ENCODE measurements around the gene MEGF9.

MEGF9 gene

GRCh38 chr9:120583958-120584369, 130.3 kb downstream of the MEGF9 start:
- no peaks in the 10 kb centered on the region for H3F3A ChIP-seq (ENCODE audit: insufficient read depth, low read length)
- H3K27ac ChIP-seq (ENCODE audit: low read depth, low read length, poor library complexity, severe bottlenecking): peak overlapping the region; percentile 85
- H4K20me1 ChIP-seq (ENCODE audit: insufficient read depth, low read length): no peaks in the 10 kb centered on the region
- no peaks in the 10 kb centered on the region for H3K9me2 ChIP-seq (ENCODE audit: low read depth, low read length)
- H3K79me2 ChIP-seq (ENCODE audit: insufficient read depth, low read length): peaks cover 15% of the 10 kb centered on the region
- H3K4me2 ChIP-seq (ENCODE audit: low read length): peak overlapping the region; percentile 32
- no peak overlapping the region for H3K4me3 ChIP-seq (ENCODE audit: low read depth, low read length, poor library complexity, severe bottlenecking)
- no peaks in the 10 kb centered on the region for H3K27me3 ChIP-seq (ENCODE audit: insufficient read depth, low read length)
- H3K9me3 ChIP-seq (ENCODE audit: low read length): no peaks in the 10 kb centered on the region
- no peak overlapping the region; the same call in 1 of the 2 replicates for H3K9ac ChIP-seq (ENCODE audit: low read length)
- H3K4me1 ChIP-seq (ENCODE audit: insufficient read depth, low read length, severe bottlenecking): peaks cover 45% of the 10 kb centered on the region
- H3K36me3 ChIP-seq (ENCODE audit: insufficient read depth, low read length): no peaks in the 10 kb centered on the region
- H2AFZ ChIP-seq (ENCODE audit: low read length): no peak overlapping the region
- TF ChIP-seq CTCF (IDR thresholded peaks at IDR 0.05; ENCODE audit: low read length) (no peak), EZH2 (IDR thresholded peaks at IDR 0.05; ENCODE audit: borderline replicate concordance, low read length) (no peak)

GRCh38 chr9:120580051-120580896, 134.0 kb downstream of the MEGF9 start, which contains the start of gene CDK5RAP2:
CDK5RAP2 (minus strand) TSS chr9:120580167; CDS start chr9:120579978, 189 bp downstream.
- no peaks in the 10 kb centered on the region for H3F3A ChIP-seq (ENCODE audit: insufficient read depth, low read length)
- peak within 1 kb of the TSS; percentile 53 for H2AFZ ChIP-seq (ENCODE audit: low read length)
- H3K27ac ChIP-seq (ENCODE audit: low read depth, low read length, poor library complexity, severe bottlenecking): peak within 1 kb of the TSS; percentile 75
- peaks cover 70% of the 10 kb centered on the region for H3K4me1 ChIP-seq (ENCODE audit: insufficient read depth, low read length, severe bottlenecking)
- no peaks in the 10 kb centered on the region for H3K27me3 ChIP-seq (ENCODE audit: insufficient read depth, low read length)
- H4K20me1 ChIP-seq (ENCODE audit: insufficient read depth, low read length): no peaks in the 10 kb centered on the region
- peaks cover 19% of the 10 kb centered on the region for H3K36me3 ChIP-seq (ENCODE audit: insufficient read depth, low read length)
- H3K4me2 ChIP-seq (ENCODE audit: low read length): peak within 1 kb of the TSS; percentile 90
- peak within 1 kb of the TSS; percentile 77 for H3K4me3 ChIP-seq (ENCODE audit: low read depth, low read length, poor library complexity, severe bottlenecking)
- no peaks in the 10 kb centered on the region for H3K9me2 ChIP-seq (ENCODE audit: low read depth, low read length)
- no peaks in the 10 kb centered on the region for H3K9me3 ChIP-seq (ENCODE audit: low read length)
- no peak for TF ChIP-seq CTCF (IDR thresholded peaks at IDR 0.05; ENCODE audit: low read length)
- no peak for TF ChIP-seq EZH2 (IDR thresholded peaks at IDR 0.05; ENCODE audit: borderline replicate concordance, low read length)
- peak within 1 kb of the TSS; percentile 81 for H3K9ac ChIP-seq (ENCODE audit: low read length)
- peaks cover 50% of the 10 kb centered on the region for H3K79me2 ChIP-seq (ENCODE audit: insufficient read depth, low read length)

GRCh38 chr9:120579139-120580050, 134.9 kb downstream of the MEGF9 start:
- H3K4me3 ChIP-seq (ENCODE audit: low read depth, low read length, poor library complexity, severe bottlenecking): peak overlapping the region; percentile 77
- no peaks in the 10 kb centered on the region for H3K27me3 ChIP-seq (ENCODE audit: insufficient read depth, low read length)
- peaks cover 75% of the 10 kb centered on the region for H3K4me1 ChIP-seq (ENCODE audit: insufficient read depth, low read length, severe bottlenecking)
- TF ChIP-seq CTCF (IDR thresholded peaks at IDR 0.05; ENCODE audit: low read length) (no peak), EZH2 (IDR thresholded peaks at IDR 0.05; ENCODE audit: borderline replicate concordance, low read length) (no peak)
- H2AFZ ChIP-seq (ENCODE audit: low read length): no peak overlapping the region
- H3F3A ChIP-seq (ENCODE audit: insufficient read depth, low read length): no peaks in the 10 kb centered on the region
- peak overlapping the region; percentile 64 for H3K27ac ChIP-seq (ENCODE audit: low read depth, low read length, poor library complexity, severe bottlenecking)
- H3K79me2 ChIP-seq (ENCODE audit: insufficient read depth, low read length): peaks cover 59% of the 10 kb centered on the region
- peak overlapping the region; percentile 81 for H3K9ac ChIP-seq (ENCODE audit: low read length)
- peak overlapping the region; percentile 90 for H3K4me2 ChIP-seq (ENCODE audit: low read length)
- no peaks in the 10 kb centered on the region for H3K9me3 ChIP-seq (ENCODE audit: low read length)
- peaks cover 19% of the 10 kb centered on the region for H3K36me3 ChIP-seq (ENCODE audit: insufficient read depth, low read length)
- no peaks in the 10 kb centered on the region for H3K9me2 ChIP-seq (ENCODE audit: low read depth, low read length)
- H4K20me1 ChIP-seq (ENCODE audit: insufficient read depth, low read length): no peaks in the 10 kb centered on the region

Measured in OCI-LY1 (cell line).